K562 (cell line): ENCODE results near the gene CCT5. TPM values are rescaled to one million over a fixed set of nuclear protein-coding genes. Genes with fewer than 3 reads are reported as not detected.

ENCODE experiments used
- CBFB ChIP-seq: sonication (generic); formaldehyde crosslinking; IDR thresholded peaks from 2 replicates; pipeline ENCODE4 v1.4.0; 2020; ENCODE audit warnings: mild to moderate bottlenecking, missing genetic modification reagents
- CBX1 ChIP-seq: sonication (generic); IDR thresholded peaks from 2 replicates; pipeline ENCODE4 v1.6.1; 2016; ENCODE audit warnings: antibody characterized with exemption, low read depth, mild to moderate bottlenecking
- CBX2 ChIP-seq: fragments of 200-600 bp; sonication (generic); IDR thresholded peaks from one replicate; pipeline ENCODE4 v1.6.1; 2012; ENCODE audit warnings: mild to moderate bottlenecking, low read length, inconsistent platforms; ENCODE audit not compliant: insufficient read depth, poor library complexity, severe bottlenecking
- FOXK2 ChIP-seq, 2 experiments: fragments of 450-650 bp; IDR thresholded peaks in 1 of 2; conservative IDR thresholded peaks in 1 of 2; 2 replicates each; pipeline ENCODE4 v1.6.1; 2016; ENCODE audit warnings: low read depth in 2 of 2, mild to moderate bottlenecking in 1 of 2
- HDAC2 ChIP-seq: fragments of 450-650 bp; IDR thresholded peaks from 2 replicates; pipeline ENCODE4 v1.6.1; 2016; ENCODE audit warnings: mild to moderate bottlenecking
- HIVEP1 ChIP-seq: fragments of 250-450 bp; sonication (Bioruptor Pico); IDR thresholded peaks from 2 replicates; pipeline ENCODE4 v1.4.0; 2020; ENCODE audit warnings: mild to moderate bottlenecking
- HSF4 ChIP-seq: fragments of 250-450 bp; sonication (Bioruptor Pico); IDR thresholded peaks from 2 replicates; pipeline ENCODE4 v2.1.2; 2022; ENCODE audit warnings: mild to moderate bottlenecking, moderate library complexity, borderline replicate concordance
- LEF1 ChIP-seq: fragments of 450-650 bp; IDR thresholded peaks from 2 replicates; pipeline ENCODE4 v1.6.1; 2016; ENCODE audit warnings: mild to moderate bottlenecking
- NBN ChIP-seq: fragments of 450-650 bp; IDR thresholded peaks from 2 replicates; pipeline ENCODE4 v1.6.1; 2016; ENCODE audit warnings: low read depth, mild to moderate bottlenecking
- RBM22 ChIP-seq: fragments of 200-400 bp; formaldehyde crosslinking; IDR thresholded peaks from 2 replicates; pipeline ENCODE4 v1.6.1; 2018; ENCODE audit warnings: low read length, low read depth; ENCODE audit not compliant: poor library complexity, severe bottlenecking
- TCF7L2 ChIP-seq: fragments of 150-350 bp; IDR thresholded peaks from 2 replicates; pipeline ENCODE4 v1.6.1; 2016; ENCODE audit warnings: low read depth, mild to moderate bottlenecking, low read length, moderate library complexity
- ZNF263 ChIP-seq: sonication (generic); formaldehyde crosslinking; IDR thresholded peaks from 2 replicates; pipeline ENCODE4 v1.8.0; 2022; ENCODE audit warnings: mild to moderate bottlenecking, missing genetic modification reagents, borderline replicate concordance
- ZSCAN29 ChIP-seq: fragments of 450-650 bp; IDR thresholded peaks from 2 replicates; pipeline ENCODE4 v1.6.1; 2017
- polyA plus RNA-seq, 8 experiments: library from polyadenylated mRNA; depleted of rRNA in 4 of 8; stranded (reverse) in 5 of 8; unstranded in 3 of 8; fragments of >200 nt; fragmentation: Nextera tagmentation in 2 of 8; fragmentation: Illumina TruSeq in 1 of 8; extraction: Ambion mirVana in 2 of 8; extraction: Trizol in 1 of 8; gene quantifications; 2 replicates each; pipeline versions ENCODE4 v1.2.1 to v1.2.3, GENCODE V29; 2011 to 2014; ENCODE audit warnings: inconsistent platforms in 1 of 8, missing spikeins in 1 of 8
- total RNA-seq, 7 experiments: library from RNA; depleted of rRNA in 6 of 7; stranded (reverse); fragments of >200 nt in 6 of 7; fragmentation: Illumina TruSeq in 2 of 7; extraction: Trizol in 2 of 7; gene quantifications; 2 replicates each; pipeline versions ENCODE4 v1.2.1 to v1.2.3, GENCODE V29; 2011 to 2021; ENCODE audit warnings: low replicate concordance in 1 of 7
- TF ChIP-seq, protein P1 (sequence below): fragments of 250-450 bp; sonication (Bioruptor Pico); IDR thresholded peaks from 2 replicates; pipeline ENCODE4 v1.5.0; 2021; ENCODE audit warnings: mild to moderate bottlenecking, borderline replicate concordance
- TF ChIP-seq, protein P2 (sequence below), 2 experiments: fragments of 200-800 bp in 1 of 2; sonication (Bioruptor generic) in 1 of 2; sonication (generic) in 1 of 2; formaldehyde crosslinking in 1 of 2; IDR thresholded peaks in 1 of 2; conservative IDR thresholded peaks in 1 of 2; 2 replicates each; pipeline versions ENCODE4 v1.5.0 to v1.6.1; 2016 to 2020; ENCODE audit warnings: missing compliant biosample characterization in 1 of 2, missing genetic modification characterization in 1 of 2, missing genetic modification reagents in 1 of 2
- TF ChIP-seq, protein P3 (sequence below): fragments of 250-450 bp; sonication (Bioruptor Pico); IDR thresholded peaks from 2 replicates; pipeline ENCODE4 v1.5.0; 2021
- TF ChIP-seq, protein P4 (sequence below): fragments of 450-650 bp; IDR thresholded peaks from 2 replicates; pipeline ENCODE4 v1.6.1; 2016; ENCODE audit warnings: missing biosample characterization, missing genetic modification characterization
- TF ChIP-seq, protein P5 (sequence below): fragments of 450-650 bp; formaldehyde crosslinking; IDR thresholded peaks from 2 replicates; pipeline ENCODE4 v1.4.0; 2020; ENCODE audit warnings: mild to moderate bottlenecking, moderate library complexity

The CCT5 gene
- total and polyA plus RNA-seq, 9 of the 15 experiments (the other 6 are each of a cell fraction or from before 2014, with no cell fraction given): 782 to 1,606 (median 1,153) TPM

DNA sequence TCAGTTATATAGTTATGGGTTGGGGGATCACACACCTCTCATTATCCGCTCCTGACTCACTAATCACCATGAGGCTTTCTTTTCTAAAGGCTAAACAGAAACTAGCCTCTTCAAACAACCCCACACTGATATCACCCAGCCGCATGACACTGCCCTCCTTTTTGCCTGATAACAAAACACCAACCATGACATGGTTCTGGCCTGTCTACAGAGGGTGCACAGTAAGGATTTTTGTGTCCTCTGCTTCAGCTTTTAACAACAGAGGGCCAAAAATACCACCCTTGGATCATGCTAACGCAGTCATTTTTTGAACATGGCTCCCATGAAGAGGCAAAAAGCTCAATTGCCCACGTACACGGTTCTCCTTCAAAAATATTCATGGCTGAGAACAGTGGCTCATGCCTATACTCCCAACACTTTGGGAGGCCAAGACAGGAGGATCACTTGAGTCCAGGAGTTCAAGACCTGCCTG, 53.7 kb downstream of the CCT5 start (continued):
- TF ChIP-seq, protein P1, sequence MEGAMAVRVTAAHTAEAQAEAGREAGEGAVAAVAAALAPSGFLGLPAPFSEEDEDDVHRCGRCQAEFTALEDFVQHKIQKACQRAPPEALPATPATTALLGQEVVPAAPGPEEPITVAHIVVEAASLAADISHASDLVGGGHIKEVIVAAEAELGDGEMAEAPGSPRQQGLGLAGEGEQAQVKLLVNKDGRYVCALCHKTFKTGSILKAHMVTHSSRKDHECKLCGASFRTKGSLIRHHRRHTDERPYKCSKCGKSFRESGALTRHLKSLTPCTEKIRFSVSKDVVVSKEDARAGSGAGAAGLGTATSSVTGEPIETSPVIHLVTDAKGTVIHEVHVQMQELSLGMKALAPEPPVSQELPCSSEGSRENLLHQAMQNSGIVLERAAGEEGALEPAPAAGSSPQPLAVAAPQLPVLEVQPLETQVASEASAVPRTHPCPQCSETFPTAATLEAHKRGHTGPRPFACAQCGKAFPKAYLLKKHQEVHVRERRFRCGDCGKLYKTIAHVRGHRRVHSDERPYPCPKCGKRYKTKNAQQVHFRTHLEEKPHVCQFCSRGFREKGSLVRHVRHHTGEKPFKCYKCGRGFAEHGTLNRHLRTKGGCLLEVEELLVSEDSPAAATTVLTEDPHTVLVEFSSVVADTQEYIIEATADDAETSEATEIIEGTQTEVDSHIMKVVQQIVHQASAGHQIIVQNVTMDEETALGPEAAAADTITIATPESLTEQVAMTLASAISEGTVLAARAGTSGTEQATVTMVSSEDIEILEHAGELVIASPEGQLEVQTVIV (CRISPR knock-in tag): no peak
- TF ChIP-seq, protein P2, sequence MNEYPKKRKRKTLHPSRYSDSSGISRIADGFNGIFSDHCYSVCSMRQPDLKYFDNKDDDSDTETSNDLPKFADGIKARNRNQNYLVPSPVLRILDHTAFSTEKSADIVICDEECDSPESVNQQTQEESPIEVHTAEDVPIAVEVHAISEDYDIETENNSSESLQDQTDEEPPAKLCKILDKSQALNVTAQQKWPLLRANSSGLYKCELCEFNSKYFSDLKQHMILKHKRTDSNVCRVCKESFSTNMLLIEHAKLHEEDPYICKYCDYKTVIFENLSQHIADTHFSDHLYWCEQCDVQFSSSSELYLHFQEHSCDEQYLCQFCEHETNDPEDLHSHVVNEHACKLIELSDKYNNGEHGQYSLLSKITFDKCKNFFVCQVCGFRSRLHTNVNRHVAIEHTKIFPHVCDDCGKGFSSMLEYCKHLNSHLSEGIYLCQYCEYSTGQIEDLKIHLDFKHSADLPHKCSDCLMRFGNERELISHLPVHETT (CRISPR knock-in tag; conservative IDR thresholded peaks at IDR 0.05 in 1 of 2, IDR thresholded peaks at IDR 0.05 in 1 of 2): peak in 1 of 2 experiments; percentile 90; a peak in 1 of 4 replicates
- TF ChIP-seq LEF1 (no peak; the same call in 1 of the 2 replicates), CBX2 (no peak), HDAC2 (peak; percentile 88), TCF7L2 (no peak), ZNF263 (CRISPR knock-in tag) (peak; percentile 36; the same call in 1 of the 2 replicates), NBN (0 out of 2 replicates have a peak, but pooled peaks have one; percentile 48), CBX1 (peak; percentile 57; the same call in 1 of the 2 replicates), HIVEP1 (CRISPR knock-in tag) (peak; percentile 92), FOXK2 (conservative IDR thresholded peaks at IDR 0.05 in 1 of 2, IDR thresholded peaks at IDR 0.05 in 1 of 2; ENCODE audit: low read depth in 2 of 2) (peak; percentile 55 to 70; a peak in 2 of 4 replicates), CBFB (CRISPR knock-in tag) (no peak), HSF4 (CRISPR knock-in tag) (peak; percentile 90; the same call in 1 of the 2 replicates), RBM22 (no peak), ZSCAN29 (no peak)
- TF ChIP-seq, protein P3, sequence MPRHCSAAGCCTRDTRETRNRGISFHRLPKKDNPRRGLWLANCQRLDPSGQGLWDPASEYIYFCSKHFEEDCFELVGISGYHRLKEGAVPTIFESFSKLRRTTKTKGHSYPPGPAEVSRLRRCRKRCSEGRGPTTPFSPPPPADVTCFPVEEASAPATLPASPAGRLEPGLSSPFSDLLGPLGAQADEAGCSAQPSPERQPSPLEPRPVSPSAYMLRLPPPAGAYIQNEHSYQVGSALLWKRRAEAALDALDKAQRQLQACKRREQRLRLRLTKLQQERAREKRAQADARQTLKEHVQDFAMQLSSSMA (CRISPR knock-in tag): no peak
- TF ChIP-seq, protein P4, sequence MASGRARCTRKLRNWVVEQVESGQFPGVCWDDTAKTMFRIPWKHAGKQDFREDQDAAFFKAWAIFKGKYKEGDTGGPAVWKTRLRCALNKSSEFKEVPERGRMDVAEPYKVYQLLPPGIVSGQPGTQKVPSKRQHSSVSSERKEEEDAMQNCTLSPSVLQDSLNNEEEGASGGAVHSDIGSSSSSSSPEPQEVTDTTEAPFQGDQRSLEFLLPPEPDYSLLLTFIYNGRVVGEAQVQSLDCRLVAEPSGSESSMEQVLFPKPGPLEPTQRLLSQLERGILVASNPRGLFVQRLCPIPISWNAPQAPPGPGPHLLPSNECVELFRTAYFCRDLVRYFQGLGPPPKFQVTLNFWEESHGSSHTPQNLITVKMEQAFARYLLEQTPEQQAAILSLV (tag): peak; percentile 54
- TF ChIP-seq, protein P5, sequence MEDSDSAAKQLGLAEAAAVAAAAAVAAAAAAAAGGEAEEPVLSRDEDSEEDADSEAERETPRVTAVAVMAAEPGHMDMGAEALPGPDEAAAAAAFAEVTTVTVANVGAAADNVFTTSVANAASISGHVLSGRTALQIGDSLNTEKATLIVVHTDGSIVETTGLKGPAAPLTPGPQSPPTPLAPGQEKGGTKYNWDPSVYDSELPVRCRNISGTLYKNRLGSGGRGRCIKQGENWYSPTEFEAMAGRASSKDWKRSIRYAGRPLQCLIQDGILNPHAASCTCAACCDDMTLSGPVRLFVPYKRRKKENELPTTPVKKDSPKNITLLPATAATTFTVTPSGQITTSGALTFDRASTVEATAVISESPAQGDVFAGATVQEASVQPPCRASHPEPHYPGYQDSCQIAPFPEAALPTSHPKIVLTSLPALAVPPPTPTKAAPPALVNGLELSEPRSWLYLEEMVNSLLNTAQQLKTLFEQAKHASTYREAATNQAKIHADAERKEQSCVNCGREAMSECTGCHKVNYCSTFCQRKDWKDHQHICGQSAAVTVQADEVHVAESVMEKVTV: peak; percentile 57
